Liver (tissue), 9 donors: ENCODE data around the gene SRCAP. TPM values are rescaled to one million over a fixed set of nuclear protein-coding genes. Genes with fewer than 3 reads are reported as not detected.

Experiments used
- DNase-seq: peaks from one replicate; pipeline ENCODE4 v3.0.0-alpha.2; 2017; ENCODE audit warnings: low spot score
- H3K27ac ChIP-seq, 2 donors: one replicate each; pipeline ENCODE4 v1.7.0; 2013; ENCODE audit warnings: inconsistent platforms in 2 of 2, low read length in 2 of 2, control low read depth in 1 of 2, low read depth in 1 of 2, mild to moderate bottlenecking in 1 of 2
- H3K27me3 ChIP-seq, 4 donors: one replicate each; pipeline versions ENCODE4 v1.6.1 to v1.7.0; 2013; ENCODE audit warnings: low read length in 3 of 4, inconsistent platforms in 1 of 4, mild to moderate bottlenecking in 1 of 4, moderate library complexity in 1 of 4; ENCODE audit not compliant: control insufficient read depth in 4 of 4, insufficient read depth in 4 of 4
- H3K36me3 ChIP-seq, 4 donors: one replicate each; pipeline versions ENCODE4 v1.6.1 to v1.7.0; 2013; ENCODE audit warnings: low read length in 3 of 4, mild to moderate bottlenecking in 3 of 4, low read depth in 1 of 4, moderate library complexity in 1 of 4; ENCODE audit not compliant: control insufficient read depth in 4 of 4, insufficient read depth in 3 of 4
- H3K4me1 ChIP-seq, 4 donors: one replicate each; pipeline versions ENCODE4 v1.6.1 to v1.7.0; 2013; ENCODE audit warnings: low read length in 3 of 4, mild to moderate bottlenecking in 3 of 4, moderate library complexity in 1 of 4; ENCODE audit not compliant: control insufficient read depth in 4 of 4, insufficient read depth in 4 of 4
- H3K4me3 ChIP-seq, 3 donors: one replicate each; pipeline versions ENCODE4 v1.6.1 to v1.7.0; 2013; ENCODE audit warnings: low read length in 3 of 3, control low read depth in 1 of 3, low read depth in 1 of 3, mild to moderate bottlenecking in 1 of 3
- H3K9ac ChIP-seq, 2 donors: one replicate each; pipeline ENCODE4 v1.7.0; 2013; ENCODE audit warnings: low read length in 2 of 2, mild to moderate bottlenecking in 2 of 2, moderate library complexity in 2 of 2, control low read depth in 1 of 2, low read depth in 1 of 2
- H3K9me3 ChIP-seq, 4 donors: one replicate each; pipeline versions ENCODE4 v1.6.1 to v1.7.0; 2013; ENCODE audit warnings: low read length in 3 of 4; ENCODE audit not compliant: control insufficient read depth in 4 of 4
- HNF4A ChIP-seq, 2 donors: conservative IDR thresholded peaks; 2 replicates each; pipeline ENCODE4 v1.6.1; 2016; ENCODE audit warnings: antibody characterized with exemption in 2 of 2, mild to moderate bottlenecking in 2 of 2
- JUND ChIP-seq, 2 donors: IDR thresholded peaks; 2 replicates each; pipeline ENCODE4 v1.6.1; 2016; ENCODE audit warnings: antibody characterized with exemption in 2 of 2
- RAD21 ChIP-seq, 2 donors: IDR thresholded peaks; 2 replicates each; pipeline ENCODE4 v1.6.1; 2016; ENCODE audit warnings: antibody characterized with exemption in 2 of 2, mild to moderate bottlenecking in 2 of 2
- RXRA ChIP-seq, 2 donors: IDR thresholded peaks; 2 replicates each; pipeline ENCODE4 v1.6.1; 2017 to 2018; ENCODE audit warnings: antibody characterized with exemption in 2 of 2, mild to moderate bottlenecking in 1 of 2
- SP1 ChIP-seq: IDR thresholded peaks from 2 replicates; pipeline ENCODE4 v1.6.1; 2018; ENCODE audit warnings: antibody characterized with exemption, mild to moderate bottlenecking
- YY1 ChIP-seq: IDR thresholded peaks from 2 replicates; pipeline ENCODE4 v1.6.1; 2016; ENCODE audit warnings: antibody characterized with exemption, mild to moderate bottlenecking
- ZBTB33 ChIP-seq: IDR thresholded peaks from 2 replicates; pipeline ENCODE4 v1.6.1; 2016; ENCODE audit warnings: antibody characterized with exemption
- WGBS: extraction: QIAGEN DNeasy Blood & Tissue Kit; methylation state at CpG from one replicate; pipeline ENCODE4 v1.1.7; 2013; 5-methylcytosine and 5-hydroxymethylcytosine counted together
- polyA plus RNA-seq, 2 donors: library from polyadenylated mRNA; stranded (reverse) in 1 of 2; unstranded in 1 of 2; fragments of 200-250 nt in 1 of 2; fragments of >200 nt in 1 of 2; fragmentation: Nextera tagmentation in 1 of 2; extraction: Ambion mirVana in 1 of 2; gene quantifications; one replicate each; pipeline versions ENCODE4 v1.2.1 to v1.2.3, GENCODE V29; 2013 to 2015
- total RNA-seq, 2 donors: library from RNA; depleted of rRNA; stranded (reverse); fragments of >200 nt; gene quantifications; one replicate each; pipeline ENCODE4 v1.2.3, GENCODE V29; 2014
- TF ChIP-seq, protein P1 (sequence below): fragments of 150-350 bp; IDR thresholded peaks from 2 replicates; pipeline ENCODE4 v1.5.1; 2017; ENCODE audit warnings: improper control_type of control experiment, low read depth, low read length; ENCODE audit not compliant: missing input control
- TF ChIP-seq, protein P2 (sequence below): IDR thresholded peaks from 2 replicates; pipeline ENCODE4 v1.6.1; 2016; ENCODE audit warnings: antibody characterized with exemption
- donor health status: healthy.
- donor health status: healthy.
- donor health status: healthy.
- donor health status: healthy.
- donor health status: healthy.

The SRCAP gene
- total and polyA plus RNA-seq, 4 donors = 7.6 to 27.7 (median 17.7) TPM

DNA sequence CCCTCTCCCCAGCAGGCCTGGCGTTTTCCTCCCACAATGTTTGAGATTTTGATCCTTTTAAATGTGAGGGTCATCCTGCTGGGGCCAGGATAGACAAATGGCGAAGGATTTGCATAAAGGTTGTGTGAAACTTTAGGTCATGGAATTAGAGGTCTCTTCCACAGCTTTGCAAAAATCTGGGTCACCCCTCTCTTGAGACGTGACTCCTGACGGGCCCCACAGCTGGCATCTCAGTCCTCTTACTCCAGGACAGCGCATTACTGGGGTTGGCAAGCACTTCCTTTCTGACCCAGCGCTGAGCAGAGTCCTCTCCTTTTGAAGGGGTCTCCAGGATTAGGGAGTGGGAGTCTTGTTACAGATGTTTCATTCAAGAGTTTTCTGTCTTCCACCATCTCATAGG lies 80.6 kb downstream of the SRCAP start:
- Histone ChIP-seq H3K4me3 (no peak overlapping the region), H3K36me3 (peaks cover 0 to 17% (median 3%) of the 10 kb centered on the region in 4 donors), H3K9me3 (no peaks in the 10 kb centered on the region), H3K9ac (no peak overlapping the region), H3K4me1 (peaks cover 2 to 10% (median 6%) of the 10 kb centered on the region in 4 donors), H3K27ac (no peak overlapping the region), H3K27me3 (no peaks in the 10 kb centered on the region)
- no peak for TF ChIP-seq SP1
- DNase-seq = no peak
- 86% methylated on average over 6 of the region's 6 CpGs for WGBS

GRCh38 chr16:30780021-30780420 lies 81.0 kb downstream of the SRCAP start:
- Histone ChIP-seq H3K9me3 (no peaks in the 10 kb centered on the region), H3K36me3 (peaks cover 0 to 17% (median 3%) of the 10 kb centered on the region in 4 donors), H3K27ac (no peak overlapping the region), H3K4me1 (peaks cover 0 to 6% (median 3%) of the 10 kb centered on the region in 4 donors), H3K27me3 (no peaks in the 10 kb centered on the region), H3K9ac (no peak overlapping the region), H3K4me3 (no peak overlapping the region)
- TF ChIP-seq RAD21 (IDR thresholded peaks at IDR 0.05) = no peak
- TF ChIP-seq, protein P1, sequence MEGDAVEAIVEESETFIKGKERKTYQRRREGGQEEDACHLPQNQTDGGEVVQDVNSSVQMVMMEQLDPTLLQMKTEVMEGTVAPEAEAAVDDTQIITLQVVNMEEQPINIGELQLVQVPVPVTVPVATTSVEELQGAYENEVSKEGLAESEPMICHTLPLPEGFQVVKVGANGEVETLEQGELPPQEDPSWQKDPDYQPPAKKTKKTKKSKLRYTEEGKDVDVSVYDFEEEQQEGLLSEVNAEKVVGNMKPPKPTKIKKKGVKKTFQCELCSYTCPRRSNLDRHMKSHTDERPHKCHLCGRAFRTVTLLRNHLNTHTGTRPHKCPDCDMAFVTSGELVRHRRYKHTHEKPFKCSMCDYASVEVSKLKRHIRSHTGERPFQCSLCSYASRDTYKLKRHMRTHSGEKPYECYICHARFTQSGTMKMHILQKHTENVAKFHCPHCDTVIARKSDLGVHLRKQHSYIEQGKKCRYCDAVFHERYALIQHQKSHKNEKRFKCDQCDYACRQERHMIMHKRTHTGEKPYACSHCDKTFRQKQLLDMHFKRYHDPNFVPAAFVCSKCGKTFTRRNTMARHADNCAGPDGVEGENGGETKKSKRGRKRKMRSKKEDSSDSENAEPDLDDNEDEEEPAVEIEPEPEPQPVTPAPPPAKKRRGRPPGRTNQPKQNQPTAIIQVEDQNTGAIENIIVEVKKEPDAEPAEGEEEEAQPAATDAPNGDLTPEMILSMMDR = no peak
- TF ChIP-seq ZBTB33 = no peak
- no peak for TF ChIP-seq RXRA (IDR thresholded peaks at IDR 0.05)
- 95% methylated on average over 3 of the region's 3 CpGs for WGBS
- DNase-seq = no peak

DNA sequence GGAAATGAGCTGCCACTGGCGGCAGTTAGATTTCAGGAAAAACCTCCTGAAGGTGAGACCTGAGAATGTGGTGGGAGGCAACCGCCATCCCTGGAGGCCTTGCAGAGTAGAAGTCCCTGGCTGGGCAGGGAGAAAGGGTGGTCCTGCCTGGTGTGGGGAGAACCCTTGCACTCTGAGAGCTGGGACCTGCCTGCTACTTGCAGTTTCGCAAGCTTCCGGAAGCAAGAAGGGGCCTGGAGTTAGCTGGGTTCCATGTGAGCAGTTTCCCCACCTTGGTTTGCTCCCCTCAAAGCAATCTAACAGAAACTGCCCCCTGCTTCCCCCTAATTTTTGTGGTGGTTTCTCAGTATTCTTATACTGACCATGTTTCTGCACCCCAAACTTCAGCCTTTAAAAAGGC lies 81.6 kb downstream of the SRCAP start:
- H3K27me3 ChIP-seq = no peaks in the 10 kb centered on the region
- TF ChIP-seq ZBTB33 (no peak), SP1 (no peak), YY1 (no peak), JUND (IDR thresholded peaks at IDR 0.05) (no peak), HNF4A (conservative IDR thresholded peaks at IDR 0.05) (no peak)
- TF ChIP-seq, protein P1 = no peak
- TF ChIP-seq, protein P2, sequence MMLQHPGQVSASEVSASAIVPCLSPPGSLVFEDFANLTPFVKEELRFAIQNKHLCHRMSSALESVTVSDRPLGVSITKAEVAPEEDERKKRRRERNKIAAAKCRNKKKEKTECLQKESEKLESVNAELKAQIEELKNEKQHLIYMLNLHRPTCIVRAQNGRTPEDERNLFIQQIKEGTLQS = no peak
- DNase-seq = no peak
- H3K9me3 ChIP-seq = no peaks in the 10 kb centered on the region
- peaks cover 0 to 7% (median 0%) of the 10 kb centered on the region in 4 donors for H3K4me1 ChIP-seq
- peaks cover 0 to 17% (median 4%) of the 10 kb centered on the region in 4 donors for H3K36me3 ChIP-seq
- H3K27ac ChIP-seq = no peak overlapping the region
- no peak overlapping the region for H3K4me3 ChIP-seq
- no peak overlapping the region for H3K9ac ChIP-seq
- 82% methylated on average over 4 of the region's 4 CpGs for WGBS
